ENCODE data around the gene CFDP1. TPM values are rescaled to one million over a fixed set of nuclear protein-coding genes. Genes with fewer than 3 reads are reported as not detected.

Gene CFDP1
- total RNA-seq, 1 donor from 2014 or later, result 59.7 TPM

GRCh38 chr16:75337430-75337829 is 95.9 kb downstream of the CFDP1 start:
- H3K27me3 ChIP-seq (ENCODE audit: control insufficient read depth, insufficient read depth, low read length), result no peaks in the 10 kb centered on the region
- no peak overlapping the region for H3K4me3 ChIP-seq (ENCODE audit: low read depth, low read length)
- no peak for DNase-seq (ENCODE audit: low read depth)
- no peak for TF ChIP-seq CTCF (IDR thresholded peaks at IDR 0.05; ENCODE audit: insufficient read depth, low read length, poor library complexity, severe bottlenecking)
- H3K36me3 ChIP-seq (ENCODE audit: control insufficient read depth, insufficient read depth, low read length), result no peaks in the 10 kb centered on the region

- no peak for TF ChIP-seq CTCF (IDR thresholded peaks at IDR 0.05; ENCODE audit: insufficient read depth, low read length, poor library complexity, severe bottlenecking)
- no peaks in the 10 kb centered on the region for H3K27me3 ChIP-seq (ENCODE audit: control insufficient read depth, insufficient read depth, low read length)
- no peak for DNase-seq (ENCODE audit: low read depth)
- H3K4me3 ChIP-seq (ENCODE audit: low read depth, low read length), result no peak overlapping the region
- H3K36me3 ChIP-seq (ENCODE audit: control insufficient read depth, insufficient read depth, low read length), result no peaks in the 10 kb centered on the region
Observed at GRCh38 chr16:75336521-75336920, 96.8 kb downstream of the CFDP1 start.

- no peak for TF ChIP-seq CTCF (IDR thresholded peaks at IDR 0.05; ENCODE audit: insufficient read depth, low read length, poor library complexity, severe bottlenecking)
- Histone ChIP-seq H3K4me3 (ENCODE audit: low read depth, low read length) (no peak overlapping the region), H3K36me3 (ENCODE audit: control insufficient read depth, insufficient read depth, low read length) (no peaks in the 10 kb centered on the region), H3K27me3 (ENCODE audit: control insufficient read depth, insufficient read depth, low read length) (no peaks in the 10 kb centered on the region)
- no peak for DNase-seq (ENCODE audit: low read depth)
Observed at GRCh38 chr16:75333721-75334163, 99.6 kb downstream of the CFDP1 start.

GRCh38 chr16:75329943-75330342 is 103.4 kb downstream of the CFDP1 start:
- no peak for TF ChIP-seq CTCF (IDR thresholded peaks at IDR 0.05; ENCODE audit: insufficient read depth, low read length, poor library complexity, severe bottlenecking)
- H3K27me3 ChIP-seq (ENCODE audit: control insufficient read depth, insufficient read depth, low read length), result no peaks in the 10 kb centered on the region
- no peak overlapping the region for H3K4me3 ChIP-seq (ENCODE audit: low read depth, low read length)
- DNase-seq (ENCODE audit: low read depth), result no peak
- H3K36me3 ChIP-seq (ENCODE audit: control insufficient read depth, insufficient read depth, low read length), result no peaks in the 10 kb centered on the region

- Histone ChIP-seq H3K27me3 (ENCODE audit: control insufficient read depth, insufficient read depth, low read length) (no peaks in the 10 kb centered on the region), H3K36me3 (ENCODE audit: control insufficient read depth, insufficient read depth, low read length) (no peaks in the 10 kb centered on the region), H3K4me3 (ENCODE audit: low read depth, low read length) (no peak overlapping the region)
- no peak for DNase-seq (ENCODE audit: low read depth)
- TF ChIP-seq CTCF (IDR thresholded peaks at IDR 0.05; ENCODE audit: insufficient read depth, low read length, poor library complexity, severe bottlenecking), result no peak
Observed at GRCh38 chr16:75326333-75326732, 107.0 kb downstream of the CFDP1 start.

GRCh38 chr16:75323933-75324332 is 109.4 kb downstream of the CFDP1 start:
- TF ChIP-seq CTCF (IDR thresholded peaks at IDR 0.05; ENCODE audit: insufficient read depth, low read length, poor library complexity, severe bottlenecking), result no peak

More at GRCh38 chr16:75323933-75324332, 109.4 kb downstream of the CFDP1 start:
- H3K36me3 ChIP-seq (ENCODE audit: control insufficient read depth, insufficient read depth, low read length), result no peaks in the 10 kb centered on the region
- no peak overlapping the region for H3K4me3 ChIP-seq (ENCODE audit: low read depth, low read length)
- DNase-seq (ENCODE audit: low read depth), result no peak
- H3K27me3 ChIP-seq (ENCODE audit: control insufficient read depth, insufficient read depth, low read length), result no peaks in the 10 kb centered on the region

All from kidney epithelial cell (primary cell).